ENCODE results near the gene RAB22A. TPM values are rescaled to one million over a fixed set of nuclear protein-coding genes. Genes with fewer than 3 reads are reported as not detected.

The RAB22A gene
- total RNA-seq, 1 donor from 2014 or later: 24.2 TPM

DNA sequence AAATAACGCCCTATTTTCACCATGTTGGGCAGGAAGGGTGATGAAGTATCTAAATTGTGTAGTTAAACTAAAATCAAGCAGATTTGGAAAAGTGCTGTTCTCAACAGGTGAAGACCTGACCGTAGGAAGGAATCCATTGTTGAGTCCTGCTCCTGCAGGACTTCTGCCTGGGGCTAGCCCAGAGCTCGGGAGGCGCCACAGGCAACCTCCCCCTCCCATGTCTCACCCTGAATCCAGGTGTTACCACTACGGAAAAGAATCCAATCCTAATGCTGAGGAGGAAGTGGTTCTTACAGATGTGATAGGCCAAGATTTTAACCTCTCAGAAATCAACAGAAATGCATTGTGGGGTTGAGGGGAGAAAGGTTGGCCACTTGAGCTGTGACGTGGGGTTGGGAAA, 30.2 kb downstream of the RAB22A start:
- DNase-seq: no peak
- no peak overlapping the region for H3K27ac ChIP-seq
- no peaks in the 10 kb centered on the region for H3K4me1 ChIP-seq
- ATAC-seq: no peak
- no peaks in the 10 kb centered on the region for H3K27me3 ChIP-seq
- no peak overlapping the region for H3K4me3 ChIP-seq
- H3K9me3 ChIP-seq: no peaks in the 10 kb centered on the region
- intact Hi-C loops (cut with DNase I): no loop called here
- no peak for TF ChIP-seq CTCF (IDR thresholded peaks at IDR 0.05)
- peaks cover 6% of the 10 kb centered on the region for H3K36me3 ChIP-seq

DNA sequence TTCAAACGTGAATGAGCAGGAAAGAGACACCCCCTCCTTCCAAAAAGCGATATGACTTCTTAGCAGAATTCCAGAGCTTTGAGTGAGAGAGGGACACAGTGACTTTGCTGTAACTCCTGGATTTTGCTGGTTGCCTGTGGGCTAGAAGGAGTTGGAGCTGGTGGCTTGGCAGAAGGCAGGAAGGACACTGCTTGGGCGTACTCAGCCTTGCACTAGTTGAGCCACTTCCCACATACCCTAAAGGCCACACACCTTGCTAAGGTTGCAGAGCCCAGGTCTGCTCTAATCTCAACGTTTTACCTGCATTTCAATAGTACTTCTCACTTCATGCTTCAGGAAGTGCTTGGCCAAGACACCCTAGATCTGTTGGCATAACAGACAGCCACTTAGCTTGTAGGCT, 30.6 kb downstream of the RAB22A start:
- no peaks in the 10 kb centered on the region for H3K27me3 ChIP-seq
- DNase-seq (no peak), ATAC-seq (no peak)
- H3K4me1 ChIP-seq: no peaks in the 10 kb centered on the region
- H3K36me3 ChIP-seq: peaks cover 10% of the 10 kb centered on the region
- intact Hi-C loops (cut with DNase I): no loop called here
- H3K27ac ChIP-seq: no peak overlapping the region
- no peaks in the 10 kb centered on the region for H3K9me3 ChIP-seq
- TF ChIP-seq CTCF (IDR thresholded peaks at IDR 0.05): no peak
- no peak overlapping the region for H3K4me3 ChIP-seq

GRCh38 chr20:58340853-58341252, 31.3 kb downstream of the RAB22A start:
- ATAC-seq (no peak), DNase-seq (no peak)
- H3K27ac ChIP-seq: no peak overlapping the region
- no peaks in the 10 kb centered on the region for H3K9me3 ChIP-seq
- no peak overlapping the region for H3K4me3 ChIP-seq
- H3K4me1 ChIP-seq: no peaks in the 10 kb centered on the region
- peaks cover 17% of the 10 kb centered on the region for H3K36me3 ChIP-seq
- TF ChIP-seq CTCF (IDR thresholded peaks at IDR 0.05): no peak
- intact Hi-C loops (cut with DNase I): no loop called here
- H3K27me3 ChIP-seq: no peaks in the 10 kb centered on the region

DNA sequence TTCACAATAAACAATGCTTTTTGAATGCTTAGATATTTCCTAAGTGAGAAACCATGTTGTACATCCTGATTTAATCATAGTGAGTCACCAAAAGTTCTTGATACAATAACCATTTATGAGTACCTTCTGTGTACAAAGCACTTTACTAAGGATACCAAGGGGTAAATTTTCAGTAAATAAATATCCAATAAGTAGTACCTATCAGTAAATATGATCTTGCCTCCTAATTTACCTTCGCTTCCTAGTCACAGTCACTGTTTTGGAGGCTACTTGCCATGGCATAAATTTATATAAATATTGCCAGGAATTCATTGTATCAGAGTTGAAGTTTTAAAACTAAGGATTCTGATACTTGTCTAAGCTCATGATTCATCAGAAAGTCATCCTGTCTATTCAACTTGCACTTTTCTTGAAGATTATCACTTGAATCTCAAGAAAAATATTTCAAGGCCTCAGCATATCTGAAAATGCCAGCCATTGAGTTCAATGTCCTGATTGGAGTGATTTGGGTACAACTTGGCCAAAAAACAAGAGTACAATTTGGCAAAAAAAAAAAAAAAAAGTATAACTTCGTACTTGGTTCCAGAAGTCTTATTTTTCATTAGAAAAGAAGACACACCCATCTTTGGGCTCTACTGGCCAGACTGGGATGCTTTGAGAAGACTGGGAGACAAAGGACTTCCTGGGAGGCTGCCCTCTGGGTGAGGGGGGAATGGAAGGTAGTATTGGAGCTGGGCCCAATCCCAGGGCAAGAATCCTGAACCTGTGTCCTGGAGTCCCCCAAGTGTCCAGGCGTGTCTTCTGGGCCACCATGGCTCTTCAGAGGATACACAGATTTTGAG, 32.8 kb downstream of the RAB22A start:
- Histone ChIP-seq H3K4me1 (no peaks in the 10 kb centered on the region), H3K4me3 (no peak overlapping the region), H3K27ac (no peak overlapping the region), H3K27me3 (no peaks in the 10 kb centered on the region), H3K36me3 (peaks cover 26% of the 10 kb centered on the region), H3K9me3 (no peaks in the 10 kb centered on the region)
- ATAC-seq: no peak
- intact Hi-C loops (cut with DNase I): no loop called here
- no peak for DNase-seq
- no peak for TF ChIP-seq CTCF (IDR thresholded peaks at IDR 0.05)

DNA sequence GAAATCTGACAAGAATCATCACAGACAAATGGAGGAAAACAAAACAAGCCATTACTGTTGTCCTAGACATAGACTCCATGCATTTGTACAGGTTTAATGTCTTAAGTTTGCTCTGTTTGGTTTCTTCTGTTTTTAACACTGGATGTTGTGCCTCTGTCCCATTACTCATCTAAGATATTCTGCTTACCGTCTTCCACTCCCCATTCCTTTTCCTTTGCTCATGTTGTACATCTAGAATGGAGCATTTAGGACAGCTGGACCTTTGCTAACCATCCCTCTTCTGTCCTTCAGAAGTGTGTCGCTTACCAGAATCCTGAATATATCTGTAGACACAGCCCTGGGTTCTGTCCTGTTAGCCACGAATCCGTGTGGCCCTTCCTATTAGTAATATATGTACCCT, 35.2 kb downstream of the RAB22A start:
- Histone ChIP-seq H3K27ac (no peak overlapping the region), H3K9me3 (no peaks in the 10 kb centered on the region), H3K4me3 (no peak overlapping the region), H3K27me3 (no peaks in the 10 kb centered on the region), H3K4me1 (no peaks in the 10 kb centered on the region), H3K36me3 (peaks cover 31% of the 10 kb centered on the region)
- no peak for DNase-seq
- intact Hi-C loops (cut with DNase I): no loop called here
- no peak for ATAC-seq
- no peak for TF ChIP-seq CTCF (IDR thresholded peaks at IDR 0.05)

Data from upper lobe of right lung (tissue), 1 donor.